GM21390 (cell line): ENCODE results near the gene C1orf21.

Experiments used
- ATAC-seq: cut with Tn5 transposase; IDR thresholded peaks from one replicate; pipeline ENCODE4 v1.9.1; 2021; ENCODE audit not compliant: unreplicated experiment

C1orf21 gene

GRCh38 chr1:184385865-184386311 is 941 bp upstream of the C1orf21 start:
- ATAC-seq, result no peak

- no peak for ATAC-seq
Measured at GRCh38 chr1:184387069-184387475, 243 bp downstream of the C1orf21 start.

- ATAC-seq, result peak; percentile 27
Measured at GRCh38 chr1:184387476-184388318, 868 bp downstream of the C1orf21 start.

- ATAC-seq, result no peak
Measured at GRCh38 chr1:184388319-184388889, 1.6 kb downstream of the C1orf21 start.

- no peak for ATAC-seq
Measured at GRCh38 chr1:184388971-184389370, 2.1 kb downstream of the C1orf21 start.

- ATAC-seq, result no peak
Measured at GRCh38 chr1:184389446-184389845, 2.6 kb downstream of the C1orf21 start.

- ATAC-seq, result no peak
Measured at GRCh38 chr1:184390889-184391288, 4.1 kb downstream of the C1orf21 start.

- ATAC-seq, result no peak
Measured at GRCh38 chr1:184392067-184392466, 5.2 kb downstream of the C1orf21 start.

GRCh38 chr1:184392779-184393522 is 6.1 kb downstream of the C1orf21 start:
- no peak for ATAC-seq

- no peak for ATAC-seq
Measured at GRCh38 chr1:184393962-184394361, 7.1 kb downstream of the C1orf21 start.

GRCh38 chr1:184395370-184395769 is 8.5 kb downstream of the C1orf21 start:
- ATAC-seq, result no peak

- no peak for ATAC-seq
Measured at GRCh38 chr1:184395937-184396480, 9.2 kb downstream of the C1orf21 start.

- no peak for ATAC-seq
Measured at GRCh38 chr1:184399192-184399847, 12.5 kb downstream of the C1orf21 start.

- no peak for ATAC-seq
Measured at GRCh38 chr1:184403961-184404726, 17.3 kb downstream of the C1orf21 start.

GRCh38 chr1:184404727-184405027 is 17.8 kb downstream of the C1orf21 start:
- no peak for ATAC-seq

GRCh38 chr1:184405094-184405800 is 18.4 kb downstream of the C1orf21 start:
- no peak for ATAC-seq

GRCh38 chr1:184405801-184406142 is 18.9 kb downstream of the C1orf21 start:
- ATAC-seq, result no peak

- ATAC-seq, result no peak
Measured at GRCh38 chr1:184406479-184406878, 19.6 kb downstream of the C1orf21 start.

- no peak for ATAC-seq
Measured at GRCh38 chr1:184407816-184408510, 21.1 kb downstream of the C1orf21 start.
